NCI-H2107 treated with DMSO at 0.1 percent for 48 hours (cell line): ENCODE data around the gene FLNB.

Experiments used
- DNase-seq: peaks from one replicate; lab custom pipeline; 2025; ENCODE audit not compliant: unreplicated experiment; lab: John Stamatoyannopoulos, UW

FLNB gene

DNA sequence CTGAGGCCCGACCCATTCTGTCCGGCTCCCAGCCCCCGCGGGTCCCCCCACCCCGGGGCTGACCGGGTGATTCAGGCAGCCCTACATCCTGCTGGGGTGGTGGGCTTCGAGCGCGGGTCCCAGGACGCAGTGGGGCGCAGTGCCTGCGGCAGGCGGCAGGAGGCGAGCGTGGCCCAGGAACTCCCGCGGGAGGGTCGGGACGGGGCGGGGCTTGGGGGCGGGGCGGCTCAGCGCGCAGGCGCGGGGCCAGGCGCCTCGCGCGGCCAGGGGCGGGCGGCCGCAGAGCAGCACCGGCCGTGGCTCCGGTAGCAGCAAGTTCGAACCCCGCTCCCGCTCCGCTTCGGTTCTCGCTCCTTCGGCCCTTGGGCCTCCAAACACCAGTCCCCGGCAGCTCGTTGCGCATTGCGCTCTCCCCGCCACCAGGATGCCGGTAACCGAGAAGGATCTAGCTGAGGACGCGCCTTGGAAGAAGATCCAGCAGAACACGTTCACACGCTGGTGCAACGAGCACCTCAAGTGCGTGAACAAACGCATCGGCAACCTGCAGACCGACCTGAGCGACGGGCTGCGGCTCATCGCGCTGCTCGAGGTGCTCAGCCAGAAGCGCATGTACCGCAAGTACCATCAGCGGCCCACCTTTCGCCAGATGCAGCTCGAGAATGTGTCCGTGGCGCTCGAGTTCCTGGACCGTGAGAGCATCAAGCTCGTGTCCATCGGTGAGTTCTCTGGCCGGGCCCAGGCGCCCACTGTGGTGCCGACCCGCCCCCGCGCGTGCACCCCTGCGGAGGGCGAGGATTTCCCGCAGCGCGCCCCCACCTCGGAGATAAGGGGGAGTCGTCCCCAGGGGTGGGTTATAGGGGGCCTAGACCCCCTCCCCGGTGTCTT lies at the start of gene FLNB:
TSS of gene FLNB (plus strand) at position 282 of the 885 bp plus-strand sequence. CDS start at position 425, 143 bp downstream.
- DNase-seq, result no peak

DNA sequence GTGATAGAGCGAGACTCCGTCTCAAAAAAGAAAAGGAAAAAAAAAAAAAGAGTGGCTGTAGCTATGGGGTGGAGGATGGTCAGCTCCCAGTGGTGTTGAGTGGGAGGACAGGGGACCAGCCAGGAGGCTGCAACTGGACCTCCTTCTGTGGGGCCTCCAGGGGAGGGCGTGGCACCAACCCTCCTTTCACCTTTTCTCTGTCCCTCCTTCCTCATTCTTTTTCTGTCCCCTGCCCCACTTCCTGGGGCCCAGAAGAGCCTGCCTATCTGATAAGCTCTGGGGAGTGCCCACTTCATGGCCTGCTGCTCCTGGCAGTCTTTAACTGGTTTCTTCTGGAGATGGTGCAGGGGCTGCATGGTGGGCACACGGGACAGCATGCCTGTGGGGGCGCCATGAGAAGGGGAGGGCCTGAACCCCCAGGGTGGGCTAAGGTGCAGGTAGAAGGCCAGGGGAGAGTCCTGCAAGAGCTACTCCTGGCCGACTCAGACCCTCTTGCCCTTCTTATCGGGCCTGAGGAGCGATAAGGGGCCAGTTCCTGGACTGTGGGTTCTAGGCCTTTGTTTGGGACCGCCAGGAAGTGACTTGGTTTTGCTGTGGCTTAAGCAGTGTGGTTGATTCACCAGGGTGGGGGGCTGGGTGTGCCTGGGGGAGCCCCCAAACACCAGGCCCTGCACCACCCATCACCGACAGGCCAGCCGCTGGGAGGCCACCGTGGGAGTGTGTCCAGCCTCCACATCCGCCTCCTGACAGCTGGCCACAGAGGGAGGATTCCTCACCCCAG lies 49.4 kb upstream of the FLNB start:
- DNase-seq, result no peak

DNA sequence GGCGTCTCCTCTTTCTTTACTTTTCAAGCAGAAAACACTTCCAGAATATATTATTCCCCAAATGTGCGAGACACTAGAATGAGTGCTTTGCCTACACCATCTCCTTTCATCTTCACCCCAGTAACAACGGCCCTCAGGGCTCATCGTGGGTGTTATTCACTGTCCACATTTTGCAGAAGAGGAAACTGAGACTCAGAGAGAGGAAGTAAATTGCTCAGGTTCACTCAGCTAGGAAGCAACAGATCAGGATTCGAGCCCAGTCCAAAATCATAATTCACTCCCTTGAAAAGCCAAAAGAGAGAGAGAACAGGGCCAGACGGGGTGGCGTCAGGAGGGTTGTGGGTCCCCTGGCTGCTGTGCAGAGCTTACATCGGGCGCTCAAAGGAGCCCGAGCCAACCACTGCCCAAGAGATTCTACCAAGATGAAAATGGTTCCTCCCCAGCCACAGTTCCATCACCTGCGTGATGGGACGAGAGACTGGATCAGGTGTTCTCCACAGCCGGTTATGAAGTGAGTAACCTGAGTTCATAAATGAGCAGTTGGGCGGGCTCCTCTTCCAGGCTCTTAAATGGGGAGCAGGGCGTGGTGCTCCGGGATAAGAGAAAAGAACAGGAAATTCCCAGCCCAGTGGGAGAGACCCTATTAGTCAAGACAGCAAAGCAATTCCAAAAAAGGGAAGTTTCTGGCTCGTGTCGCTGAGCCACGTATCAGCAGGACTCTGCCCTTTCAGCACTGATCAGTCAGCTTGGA lies 48.6 kb upstream of the FLNB start:
- no peak for DNase-seq

GRCh38 chr3:57960174-57960505 lies 48.1 kb upstream of the FLNB start:
- DNase-seq, result no peak

GRCh38 chr3:57961177-57961827 lies 46.9 kb upstream of the FLNB start:
- DNase-seq, result no peak

- DNase-seq, result no peak
These were observed 46.3 kb upstream of the FLNB start for GRCh38 chr3:57961828-57962447.

- no peak for DNase-seq
These were observed 45.8 kb upstream of the FLNB start for GRCh38 chr3:57962448-57962834.

GRCh38 chr3:57963811-57964346 lies 44.3 kb upstream of the FLNB start:
- no peak for DNase-seq

DNA sequence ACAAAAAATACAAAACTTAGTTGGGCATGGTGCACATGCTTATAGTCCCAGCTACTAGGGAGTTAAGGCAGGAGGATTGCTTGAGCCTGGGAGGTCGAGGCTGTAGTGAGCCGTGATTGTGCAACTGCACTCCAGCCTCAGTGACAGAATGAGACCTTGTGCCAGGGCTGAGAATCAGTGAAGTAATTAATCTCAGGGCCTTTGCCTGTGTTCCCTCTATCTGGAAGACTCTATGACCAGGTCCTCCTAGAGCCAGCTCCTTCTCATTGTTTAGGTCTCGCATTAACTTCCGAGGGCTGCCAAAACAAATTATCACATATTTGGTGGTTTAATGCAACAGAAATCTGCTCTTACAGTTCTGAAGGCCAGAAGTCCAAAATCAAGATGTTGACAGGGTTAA lies 41.4 kb upstream of the FLNB start:
- DNase-seq, result no peak

DNA sequence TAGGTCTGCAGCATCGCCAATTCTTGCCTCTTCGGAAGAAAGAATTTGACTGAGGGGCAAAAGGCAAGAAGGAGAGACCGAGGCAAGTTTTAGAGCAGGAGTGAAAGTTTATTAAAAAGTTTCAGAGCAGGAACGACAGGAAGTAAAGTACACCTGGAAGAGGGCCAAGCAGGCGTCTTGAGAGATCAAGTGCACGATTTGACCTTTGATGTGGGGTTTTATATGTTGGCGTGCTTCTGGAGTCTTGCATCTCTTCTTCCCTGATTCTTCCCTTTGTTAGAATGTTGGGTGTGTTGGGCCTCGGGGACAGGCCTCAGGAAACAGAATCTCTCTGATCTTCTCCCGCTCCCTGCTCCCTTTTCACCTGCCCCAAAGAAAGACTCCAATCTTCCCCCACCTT lies 40.6 kb upstream of the FLNB start:
- DNase-seq, result no peak

- no peak for DNase-seq
These were observed 39.7 kb upstream of the FLNB start for GRCh38 chr3:57968501-57968900.

- no peak for DNase-seq
These were observed 36.2 kb upstream of the FLNB start for GRCh38 chr3:57971975-57972374.

DNA sequence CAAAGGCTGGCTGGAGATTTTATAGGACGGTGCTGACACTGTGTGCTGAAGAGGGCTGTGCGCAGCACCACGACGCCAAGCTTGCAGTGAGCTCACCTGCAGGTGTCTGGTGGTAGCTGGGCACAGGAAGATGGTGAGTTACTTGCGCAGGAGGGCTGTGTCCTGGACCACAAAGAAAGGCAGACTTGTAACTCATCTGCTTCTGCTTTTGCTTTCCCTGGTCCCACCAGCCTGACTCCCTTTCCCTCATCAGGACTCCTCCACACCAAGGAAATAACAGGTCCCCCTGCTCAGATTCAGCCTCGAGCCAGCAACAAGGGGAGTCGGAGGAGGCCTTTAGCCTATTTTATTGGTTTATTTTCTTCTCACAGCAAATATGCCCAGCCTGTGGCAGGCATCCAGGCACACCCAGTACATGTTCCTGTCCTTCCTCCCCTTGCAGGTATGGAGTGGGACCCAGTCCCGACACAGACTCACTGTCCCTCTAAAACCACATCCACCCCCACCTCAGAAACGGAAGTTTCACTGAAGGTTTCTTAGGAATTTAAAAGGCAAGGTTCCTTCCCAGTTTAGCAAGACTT lies 35.6 kb upstream of the FLNB start:
- no peak for DNase-seq

DNA sequence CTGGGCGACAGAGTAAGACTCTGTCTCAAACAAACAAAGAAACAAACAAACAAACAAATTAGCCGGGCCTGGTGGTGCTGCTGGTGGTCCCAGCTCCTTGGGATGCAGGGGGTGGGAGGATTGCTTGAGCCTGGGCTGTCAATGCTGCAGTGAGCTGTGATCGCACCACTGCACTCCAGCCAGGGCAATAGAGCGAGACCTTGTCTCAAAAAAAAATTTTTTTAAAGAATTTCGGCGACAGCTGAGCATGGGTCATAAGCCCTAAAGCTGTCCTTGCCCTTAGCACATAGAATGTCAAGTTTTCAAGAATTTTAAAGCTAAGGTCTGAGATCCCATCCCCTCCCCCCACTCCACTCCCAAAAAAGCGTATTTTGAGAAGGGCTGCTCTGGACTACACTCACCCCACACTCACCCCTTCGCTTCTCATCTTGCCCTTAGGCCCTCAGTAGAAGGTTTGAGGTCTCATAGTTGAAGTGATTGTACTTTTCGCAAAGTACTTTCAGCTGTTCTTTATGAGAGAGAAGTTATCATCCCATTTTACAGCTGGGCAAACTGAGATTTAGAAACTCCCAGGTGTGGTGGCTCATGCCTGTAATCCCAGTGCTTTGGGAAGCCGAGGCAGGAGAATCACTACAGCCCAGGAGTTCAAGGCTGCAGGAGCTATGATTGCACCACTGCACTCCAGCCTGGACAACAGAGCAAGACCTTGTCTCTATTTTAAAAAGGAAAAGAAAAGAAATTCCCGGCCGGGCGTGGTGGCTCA lies 34.3 kb upstream of the FLNB start:
- DNase-seq, result no peak

GRCh38 chr3:57974796-57975388 lies 33.3 kb upstream of the FLNB start:
- DNase-seq, result no peak

GRCh38 chr3:57977818-57978235 lies 30.4 kb upstream of the FLNB start:
- no peak for DNase-seq

GRCh38 chr3:57978316-57978715 lies 29.9 kb upstream of the FLNB start:
- DNase-seq, result no peak

DNA sequence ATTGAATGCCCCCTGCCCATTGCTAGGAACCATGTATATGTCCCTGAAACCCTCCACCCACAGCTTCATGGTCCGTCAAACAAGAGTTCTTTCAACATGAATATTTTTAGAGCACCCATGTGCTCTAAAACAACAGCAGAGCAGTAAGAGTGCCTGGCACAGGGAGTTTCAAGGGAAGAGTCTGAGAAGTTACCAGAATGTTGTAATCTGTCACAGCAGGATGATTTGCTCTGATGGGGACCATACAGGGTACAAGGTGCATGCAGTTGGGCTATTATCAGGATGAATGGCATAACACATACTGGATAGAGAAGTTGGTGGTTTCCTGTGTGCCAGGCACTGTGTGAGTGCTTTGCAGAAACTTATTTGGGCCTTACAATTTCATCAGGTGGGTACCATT lies 27.8 kb upstream of the FLNB start:
- no peak for DNase-seq
